Karpas-422 (cell line): ENCODE measurements around the gene FBXO22. TPM values are rescaled to one million over a fixed set of nuclear protein-coding genes. Genes with fewer than 3 reads are reported as not detected.
"Not testable (repeated sequence)": the region's sequence is repeated elsewhere in the genome, so short reads cannot be mapped to it uniquely, and the experiment has no call there.

Source experiments
- DNase-seq: peaks from one replicate; pipeline ENCODE4 v3.0.0-alpha.2; 2015
- H2AFZ ChIP-seq: fragments of 200-600 bp; sonication (generic); 2 replicates; pipeline ENCODE4 v1.6.1; 2014; ENCODE audit warnings: antibody characterized with exemption, low read length, mixed read lengths
- H3K27ac ChIP-seq: fragments of 200-600 bp; sonication (generic); 2 replicates; pipeline ENCODE4 v1.5.1; 2014; ENCODE audit warnings: mild to moderate bottlenecking, low read length, moderate library complexity
- H3K27me3 ChIP-seq: fragments of 200-600 bp; sonication (generic); 2 replicates; pipeline ENCODE4 v1.6.1; 2014; ENCODE audit warnings: low read length, mixed read lengths
- H3K36me3 ChIP-seq: fragments of 200-600 bp; sonication (generic); 2 replicates; pipeline ENCODE4 v1.6.1; 2014; ENCODE audit warnings: low read length, mixed read lengths; ENCODE audit not compliant: insufficient read depth
- H3K4me1 ChIP-seq: fragments of 200-600 bp; sonication (generic); 2 replicates; pipeline ENCODE4 v1.6.1; 2014; ENCODE audit warnings: mild to moderate bottlenecking, low read length, mixed read lengths
- H3K4me2 ChIP-seq: fragments of 200-600 bp; sonication (generic); 2 replicates; pipeline ENCODE4 v1.6.1; 2014; ENCODE audit warnings: low read length, low read depth, mild to moderate bottlenecking; ENCODE audit not compliant: poor library complexity, severe bottlenecking
- H3K4me3 ChIP-seq: fragments of 200-600 bp; sonication (generic); 2 replicates; pipeline ENCODE4 v1.5.1; 2014; ENCODE audit warnings: mild to moderate bottlenecking, antibody characterized with exemption, low read length, mixed read lengths
- H3K79me2 ChIP-seq: fragments of 200-600 bp; sonication (generic); 2 replicates; pipeline ENCODE4 v1.6.1; 2014; ENCODE audit warnings: mild to moderate bottlenecking, low read length, mixed read lengths
- H3K9ac ChIP-seq: fragments of 200-600 bp; sonication (generic); 2 replicates; pipeline ENCODE4 v1.6.0; 2014; ENCODE audit warnings: low read length
- H3K9me2 ChIP-seq: fragments of 200-600 bp; sonication (generic), shearing (Covaris generic); replicated peaks from 2 replicates; pipeline ENCODE4 v1.6.0; 2014; ENCODE audit warnings: mild to moderate bottlenecking, low read length, moderate library complexity; ENCODE audit not compliant: insufficient read depth
- H3K9me3 ChIP-seq: fragments of 300-700, 200-600 bp; sonication (generic); 2 replicates; pipeline ENCODE4 v1.6.1; 2014; ENCODE audit warnings: low read length, mixed read lengths
- H4K20me1 ChIP-seq: fragments of 200-600 bp; sonication (generic); 2 replicates; pipeline ENCODE4 v1.6.1; 2014; ENCODE audit warnings: mild to moderate bottlenecking, antibody characterized with exemption, low read length, low read depth; ENCODE audit not compliant: insufficient read depth
- total RNA-seq: library from RNA; depleted of rRNA; stranded (reverse); fragments of >200 nt; shearing (Covaris generic); gene quantifications from 2 replicates; pipeline ENCODE4 v1.2.3, GENCODE V29; 2014; ENCODE audit warnings: low replicate concordance; rRNA removed

The FBXO22 gene
- 30.1 and 39.7 TPM in 2 replicates for total RNA-seq

- Histone ChIP-seq H3K79me2 (peaks cover 46% of the 10 kb centered on the region), H3K36me3 (peaks cover 22% of the 10 kb centered on the region; the same call in 1 of the 2 replicates)
Observed at GRCh38 chr15:75903331-75904239, at the start of gene FBXO22. FBXO22 (plus strand) TSS chr15:75903878; CDS start chr15:75903964, 86 bp downstream.

DNA sequence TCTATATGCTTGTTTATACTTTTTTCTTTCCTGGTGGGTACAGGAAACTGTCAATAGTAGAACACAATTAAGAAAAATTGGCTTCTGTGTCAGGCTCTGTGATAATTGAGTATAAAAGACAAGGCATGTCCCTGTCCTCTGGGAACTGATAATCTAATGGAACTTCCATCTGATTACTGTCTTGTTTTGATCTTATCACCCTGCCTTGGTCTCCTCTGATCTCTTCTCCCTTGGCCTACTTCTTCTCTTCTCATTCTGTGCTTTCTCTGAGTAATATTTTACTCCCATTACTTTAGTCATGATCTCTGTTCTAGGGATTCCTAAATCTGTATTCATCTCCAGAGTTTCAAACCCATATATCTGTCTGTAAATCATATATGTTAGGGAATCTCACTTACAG, 45.8 kb upstream of the FBXO22 start:
- no peaks in the 10 kb centered on the region for H3K9me2 ChIP-seq
- H4K20me1 ChIP-seq, result no peaks in the 10 kb centered on the region
- H3K4me2 ChIP-seq, result no peak overlapping the region
- no peak overlapping the region for H2AFZ ChIP-seq
- H3K27me3 ChIP-seq, result no peaks in the 10 kb centered on the region
- H3K4me1 ChIP-seq, result no peaks in the 10 kb centered on the region
- H3K27ac ChIP-seq, result no peak overlapping the region
- H3K9ac ChIP-seq, result no peak overlapping the region
- no peak overlapping the region for H3K4me3 ChIP-seq
- no peak for DNase-seq
- H3K79me2 ChIP-seq, result peaks cover 48% of the 10 kb centered on the region
- H3K36me3 ChIP-seq, result 0 out of 2 replicates have a peak, but pooled peaks cover 6% of the 10 kb centered on the region
- H3K9me3 ChIP-seq, result no peaks in the 10 kb centered on the region

More at GRCh38 chr15:75903331-75904239, at the start of gene FBXO22:
- H2AFZ ChIP-seq, result peak within 1 kb of the TSS; percentile 64; the same call in 1 of the 2 replicates
- peak within 1 kb of the TSS; percentile 53; the same call in 1 of the 2 replicates for H3K27ac ChIP-seq
- peak within 1 kb of the TSS; percentile 76 for H3K4me2 ChIP-seq
- H3K9me3 ChIP-seq, result no peaks in the 10 kb centered on the region
- H4K20me1 ChIP-seq, result no peaks in the 10 kb centered on the region
- peak within 1 kb of the TSS; percentile 97 for H3K4me3 ChIP-seq
- no peaks in the 10 kb centered on the region for H3K27me3 ChIP-seq
- peaks cover 29% of the 10 kb centered on the region for H3K4me1 ChIP-seq
- H3K9ac ChIP-seq, result peak within 1 kb of the TSS; percentile 91
- no peaks in the 10 kb centered on the region for H3K9me2 ChIP-seq
- peak; percentile 97 for DNase-seq

DNA sequence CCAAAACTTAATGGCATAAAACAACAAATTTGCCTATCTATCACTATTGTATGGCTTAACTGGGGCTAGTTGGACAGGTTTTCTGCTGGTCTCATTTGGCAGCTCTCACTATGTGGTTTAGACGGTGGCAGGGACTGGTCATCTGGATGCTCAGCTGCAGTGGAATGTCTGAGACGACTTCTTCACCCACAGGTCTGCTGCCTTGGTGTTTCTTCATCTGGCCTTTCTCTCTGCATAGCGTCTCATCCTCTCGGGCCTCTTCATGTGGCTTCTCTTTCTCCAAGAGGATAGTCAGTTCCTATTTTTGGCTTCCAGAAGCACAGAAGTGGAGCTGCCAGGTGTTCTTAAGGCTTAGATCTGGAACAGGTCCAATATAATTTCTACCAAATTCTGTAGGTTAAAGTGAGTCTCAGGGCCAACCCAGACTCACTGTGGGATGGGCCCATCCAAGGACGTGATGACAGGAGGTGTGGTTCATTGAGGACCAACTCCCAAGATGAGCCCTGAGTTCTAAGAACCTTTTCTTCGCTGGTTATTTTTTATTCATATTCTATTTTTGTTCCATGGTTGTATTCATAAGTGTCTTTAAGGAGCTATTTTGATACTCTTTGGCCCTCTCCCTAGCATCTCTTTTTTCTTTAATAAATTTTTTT, 41.8 kb upstream of the FBXO22 start:
- Histone ChIP-seq H3K79me2 (peaks cover 44% of the 10 kb centered on the region), H3K4me1 (peaks cover 5% of the 10 kb centered on the region), H3K4me2 (no peak overlapping the region), H4K20me1 (no peaks in the 10 kb centered on the region; the same call in 1 of the 2 replicates), H3K4me3 (no peak overlapping the region), H3K27me3 (no peaks in the 10 kb centered on the region), H3K9me3 (no peaks in the 10 kb centered on the region), H3K9ac (no peak overlapping the region), H3K9me2 (no peaks in the 10 kb centered on the region), H3K36me3 (0 out of 2 replicates have a peak, but pooled peaks cover 3% of the 10 kb centered on the region), H2AFZ (no peak overlapping the region), H3K27ac (no peak overlapping the region)
- DNase-seq, result no peak

- no peak overlapping the region for H3K4me2 ChIP-seq
- 0 out of 2 replicates have a peak, but pooled peaks cover 3% of the 10 kb centered on the region for H3K36me3 ChIP-seq
- H2AFZ ChIP-seq, result no peak overlapping the region
- H3K4me1 ChIP-seq, result peaks cover 14% of the 10 kb centered on the region
- no peaks in the 10 kb centered on the region; the same call in 1 of the 2 replicates for H4K20me1 ChIP-seq
- no peak overlapping the region for H3K4me3 ChIP-seq
- H3K9ac ChIP-seq, result no peak overlapping the region
- H3K79me2 ChIP-seq, result peaks cover 43% of the 10 kb centered on the region
- H3K27ac ChIP-seq, result no peak overlapping the region
- no peaks in the 10 kb centered on the region for H3K9me3 ChIP-seq
- DNase-seq, result no peak
- no peaks in the 10 kb centered on the region for H3K27me3 ChIP-seq
- no peaks in the 10 kb centered on the region for H3K9me2 ChIP-seq
Observed at GRCh38 chr15:75862796-75863195, 40.9 kb upstream of the FBXO22 start.

GRCh38 chr15:75864213-75865059, 39.2 kb upstream of the FBXO22 start:
- 0 out of 2 replicates have a peak, but pooled peaks cover 3% of the 10 kb centered on the region for H3K36me3 ChIP-seq
- H3K9me2 ChIP-seq, result no peaks in the 10 kb centered on the region
- H3K27me3 ChIP-seq, result no peaks in the 10 kb centered on the region
- H3K4me2 ChIP-seq, result no peak overlapping the region
- H4K20me1 ChIP-seq, result no peaks in the 10 kb centered on the region; the same call in 1 of the 2 replicates
- H3K27ac ChIP-seq, result no peak overlapping the region
- H3K4me1 ChIP-seq, result peaks cover 30% of the 10 kb centered on the region
- H3K9ac ChIP-seq, result no peak overlapping the region
- no peak overlapping the region for H2AFZ ChIP-seq
- H3K79me2 ChIP-seq, result peaks cover 35% of the 10 kb centered on the region
- DNase-seq, result no peak
- no peak overlapping the region for H3K4me3 ChIP-seq
- no peaks in the 10 kb centered on the region for H3K9me3 ChIP-seq

GRCh38 chr15:75866045-75866444, 37.6 kb upstream of the FBXO22 start:
- not testable (repeated sequence) for DNase-seq, H2AFZ ChIP-seq, H3K4me3 ChIP-seq, H3K9me3 ChIP-seq, H3K4me2 ChIP-seq, H4K20me1 ChIP-seq, H3K9me2 ChIP-seq, H3K9ac ChIP-seq, H3K36me3 ChIP-seq, H3K27ac ChIP-seq, H3K27me3 ChIP-seq
- H3K79me2 ChIP-seq, result peaks cover 35% of the 10 kb centered on the region
- peaks cover 43% of the 10 kb centered on the region for H3K4me1 ChIP-seq

DNA sequence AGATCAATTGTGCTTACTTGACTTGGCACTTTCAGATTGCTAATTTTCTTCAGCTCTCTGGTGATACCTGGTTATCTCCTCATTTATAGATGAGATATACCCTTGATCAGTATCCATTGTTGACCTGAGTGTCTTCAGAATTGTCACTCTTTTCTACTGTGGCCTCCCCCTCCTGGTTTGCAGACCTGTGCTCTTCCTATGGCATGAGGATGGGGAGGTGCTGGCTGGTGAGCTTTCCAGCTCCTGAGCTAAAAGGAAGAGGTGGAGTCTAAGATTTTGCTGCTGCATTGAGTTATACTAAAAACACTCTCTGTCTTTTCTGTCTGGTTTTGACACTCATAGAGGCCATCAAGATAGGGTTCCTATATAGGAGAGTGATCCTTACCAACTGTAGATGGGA, 36.8 kb upstream of the FBXO22 start:
- no peaks in the 10 kb centered on the region for H3K9me3 ChIP-seq
- H3K4me2 ChIP-seq, result peak overlapping the region; percentile 66
- H3K9ac ChIP-seq, result no peak overlapping the region
- H4K20me1 ChIP-seq, result no peaks in the 10 kb centered on the region; the same call in 1 of the 2 replicates
- no peaks in the 10 kb centered on the region for H3K27me3 ChIP-seq
- no peak for DNase-seq
- no peak overlapping the region for H2AFZ ChIP-seq
- no peaks in the 10 kb centered on the region for H3K9me2 ChIP-seq
- H3K4me3 ChIP-seq, result no peak overlapping the region
- H3K4me1 ChIP-seq, result peaks cover 51% of the 10 kb centered on the region
- 0 out of 2 replicates have a peak, but pooled peaks cover 4% of the 10 kb centered on the region for H3K36me3 ChIP-seq
- no peak overlapping the region for H3K27ac ChIP-seq
- H3K79me2 ChIP-seq, result peaks cover 31% of the 10 kb centered on the region
